ENCODE results near the gene CALD1.

The CALD1 gene

DNA sequence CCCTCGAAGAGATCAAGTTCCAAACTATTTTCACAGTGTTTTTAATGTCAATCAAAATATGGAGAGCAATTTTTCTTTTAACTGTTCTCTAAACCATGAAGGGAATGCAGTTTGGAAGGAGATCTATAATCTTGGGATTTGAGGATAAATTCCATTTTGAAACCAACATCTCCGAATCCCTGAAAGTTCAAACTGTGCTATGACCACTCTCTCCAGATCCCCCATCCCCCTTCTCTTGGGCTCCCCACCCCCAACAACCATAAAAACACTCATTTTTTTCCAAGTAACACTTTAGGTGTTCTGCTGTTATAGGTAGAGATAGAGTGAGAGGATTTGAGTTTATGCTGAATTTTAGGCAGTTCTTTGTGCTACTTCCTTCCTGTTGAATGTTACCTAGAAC lies 1.7 kb downstream of the CALD1 start:
- no peak for DNase-seq
- in situ Hi-C loops (cut with HindIII; ENCODE audit: low pct_ligation_motif_present, low pct_unique_long_range_greater_than_20kb, low sequenced_read_pairs): no loop called here

DNA sequence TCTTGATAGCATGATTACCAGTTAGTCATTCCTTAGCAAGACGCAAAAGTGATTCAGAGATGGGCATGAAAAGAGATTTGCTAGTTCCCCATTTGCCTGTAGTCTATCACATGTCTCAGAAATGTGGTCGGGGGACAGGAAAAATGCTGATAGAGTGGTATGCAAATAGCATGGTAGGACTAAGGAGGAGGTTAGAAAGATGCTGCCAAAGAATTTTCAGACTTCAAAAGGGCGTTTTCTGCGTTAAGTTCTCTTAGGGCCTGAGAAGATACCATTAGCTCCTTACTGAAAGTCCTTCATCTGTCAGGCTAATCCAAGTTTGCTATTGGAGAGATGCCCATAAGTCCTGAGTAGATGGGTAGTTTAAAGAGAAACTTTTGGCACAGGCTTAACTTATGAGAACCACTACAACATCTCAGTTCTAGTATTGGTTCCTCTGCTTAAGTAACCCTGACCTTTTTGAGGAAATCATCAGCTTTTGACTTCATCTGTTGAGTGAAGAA lies 2.7 kb downstream of the CALD1 start:
- DNase-seq: no peak
- in situ Hi-C loops (cut with HindIII; ENCODE audit: low pct_ligation_motif_present, low pct_unique_long_range_greater_than_20kb, low sequenced_read_pairs): no loop called here

DNA sequence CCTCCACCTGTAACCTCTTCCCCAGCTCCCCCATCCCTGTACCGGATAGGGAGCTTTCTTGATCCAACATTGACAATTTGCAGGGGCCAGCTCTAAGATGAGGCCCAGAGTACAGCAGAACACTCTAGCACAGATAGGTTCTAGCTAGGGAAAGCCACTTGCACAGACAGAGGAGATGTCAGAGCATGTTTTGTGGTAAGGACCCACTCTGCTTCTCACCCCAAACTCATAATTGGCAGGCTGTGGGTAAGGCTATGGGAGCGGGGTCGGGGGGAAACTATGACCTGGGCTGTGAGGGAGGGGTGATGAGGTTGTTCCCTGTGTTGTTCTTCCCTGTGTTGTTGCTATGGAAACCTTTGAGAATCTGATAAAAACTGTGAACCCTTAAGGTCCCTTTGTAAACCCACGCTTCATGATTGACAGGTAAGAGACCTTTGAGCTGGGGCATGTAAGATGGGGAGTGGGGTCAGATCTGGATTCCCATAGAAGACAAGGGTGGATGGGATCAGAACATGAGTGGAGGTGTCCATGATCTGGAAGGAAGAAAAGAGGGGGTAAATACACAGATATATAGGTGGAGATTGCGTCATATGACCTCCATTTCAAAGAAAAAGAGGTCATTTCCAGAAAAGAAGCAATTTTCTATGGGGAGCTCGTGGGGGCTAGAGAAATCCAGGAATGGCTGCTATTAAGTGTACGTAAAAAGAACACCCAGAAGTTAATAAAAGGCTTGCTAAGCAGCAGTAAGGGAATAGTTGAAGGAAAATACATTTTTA lies 4.0 kb downstream of the CALD1 start:
- in situ Hi-C loops (cut with HindIII; ENCODE audit: low pct_ligation_motif_present, low pct_unique_long_range_greater_than_20kb, low sequenced_read_pairs): no loop called here
- DNase-seq: no peak

DNA sequence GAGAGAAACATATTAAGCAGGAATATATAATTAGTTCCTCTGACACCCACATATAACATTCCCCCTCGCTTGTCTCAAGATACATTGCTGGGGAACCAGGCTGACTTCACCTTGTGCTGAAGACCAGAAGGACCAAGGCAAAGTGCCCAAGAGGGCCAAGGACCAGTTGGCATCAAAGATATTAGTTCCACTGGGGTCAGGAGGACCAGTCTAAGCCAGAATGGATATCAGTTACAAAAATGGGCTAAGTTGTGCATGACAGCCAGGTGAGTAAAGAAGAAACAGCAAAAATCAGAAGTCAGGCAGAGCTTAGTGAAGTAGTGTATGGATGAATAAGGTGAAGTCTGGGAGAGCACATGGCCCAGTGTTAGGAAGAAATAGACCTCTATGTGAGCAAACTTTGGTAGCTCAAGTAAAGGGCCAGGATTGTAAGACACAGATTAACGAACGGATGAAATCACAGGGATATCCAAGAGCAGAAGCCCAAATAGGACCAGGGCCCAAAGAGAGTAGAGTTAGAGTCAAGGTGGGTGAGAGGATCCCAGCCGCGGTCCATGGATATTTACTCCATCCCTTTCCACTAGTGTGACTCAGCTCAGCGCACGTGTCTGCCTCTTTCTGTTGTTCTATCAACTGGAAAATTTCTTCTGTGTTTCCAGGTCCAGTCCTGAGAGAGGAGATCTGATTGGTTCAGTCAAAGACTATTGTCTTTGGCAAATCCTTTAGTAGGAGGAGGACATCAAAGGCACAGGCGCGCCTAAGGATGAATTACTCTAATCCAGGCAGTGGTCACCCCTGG lies 5.0 kb downstream of the CALD1 start:
- in situ Hi-C loops (cut with HindIII; ENCODE audit: low pct_ligation_motif_present, low pct_unique_long_range_greater_than_20kb, low sequenced_read_pairs): no loop called here
- DNase-seq: no peak

GRCh38 chr7:134785842-134786241 lies 6.4 kb downstream of the CALD1 start:
- in situ Hi-C loops (cut with HindIII; ENCODE audit: low pct_ligation_motif_present, low pct_unique_long_range_greater_than_20kb, low sequenced_read_pairs): no loop called here
- DNase-seq: no peak

DNA sequence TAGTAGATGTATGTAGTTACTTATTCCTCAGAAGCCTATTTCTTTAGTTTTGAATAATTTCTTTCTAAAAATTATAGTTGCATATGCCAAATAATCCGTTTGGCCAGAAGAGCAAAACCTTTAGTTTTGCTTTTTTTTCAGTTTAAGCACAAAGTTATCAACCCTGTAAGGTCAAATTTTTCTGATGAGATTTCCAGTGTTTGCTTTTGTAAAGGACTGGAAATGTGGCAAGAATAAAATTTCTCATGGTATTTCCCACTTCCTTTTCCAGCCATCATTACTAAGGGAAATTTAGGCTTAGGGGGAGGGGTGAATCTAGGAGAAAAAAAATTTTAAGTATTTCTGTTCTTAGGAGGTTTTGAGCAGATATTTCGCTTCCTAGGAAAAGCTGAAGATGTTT lies 7.6 kb downstream of the CALD1 start:
- DNase-seq: no peak
- in situ Hi-C loops (cut with HindIII; ENCODE audit: low pct_ligation_motif_present, low pct_unique_long_range_greater_than_20kb, low sequenced_read_pairs): no loop called here

DNA sequence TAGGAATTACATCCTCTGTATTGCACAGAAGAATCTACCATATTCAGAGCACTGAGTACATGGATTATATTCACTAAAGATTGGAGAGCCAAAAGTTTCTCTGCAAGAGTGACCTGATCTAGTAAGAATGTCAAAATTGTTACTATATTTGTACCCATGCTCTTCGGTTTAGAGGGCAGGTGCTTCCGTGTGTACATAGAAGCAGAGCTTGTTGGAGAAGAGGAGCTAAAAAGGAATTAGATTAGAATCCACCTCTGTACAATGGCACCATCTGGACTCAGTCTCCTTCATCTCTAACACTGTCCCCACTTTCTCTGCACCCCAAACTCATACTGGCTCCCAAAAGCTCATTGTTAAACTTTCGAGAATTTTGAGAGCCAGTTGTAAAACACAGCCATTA lies 8.3 kb downstream of the CALD1 start:
- no peak for DNase-seq
- in situ Hi-C loops (cut with HindIII; ENCODE audit: low pct_ligation_motif_present, low pct_unique_long_range_greater_than_20kb, low sequenced_read_pairs): no loop called here

- in situ Hi-C loops (cut with HindIII; ENCODE audit: low pct_ligation_motif_present, low pct_unique_long_range_greater_than_20kb, low sequenced_read_pairs): no loop called here
- no peak for DNase-seq
Measured at GRCh38 chr7:134788191-134788590, 8.8 kb downstream of the CALD1 start.

GRCh38 chr7:134789967-134790685 lies 10.7 kb downstream of the CALD1 start:
- in situ Hi-C loops (cut with HindIII; ENCODE audit: low pct_ligation_motif_present, low pct_unique_long_range_greater_than_20kb, low sequenced_read_pairs): no loop called here
- DNase-seq: no peak

GRCh38 chr7:134792968-134793367 lies 13.5 kb downstream of the CALD1 start:
- DNase-seq: no peak
- in situ Hi-C loops (cut with HindIII; ENCODE audit: low pct_ligation_motif_present, low pct_unique_long_range_greater_than_20kb, low sequenced_read_pairs): no loop called here

GRCh38 chr7:134795231-134795630 lies 15.8 kb downstream of the CALD1 start:
- in situ Hi-C loops (cut with HindIII; ENCODE audit: low pct_ligation_motif_present, low pct_unique_long_range_greater_than_20kb, low sequenced_read_pairs): no loop called here
- no peak for DNase-seq

DNA sequence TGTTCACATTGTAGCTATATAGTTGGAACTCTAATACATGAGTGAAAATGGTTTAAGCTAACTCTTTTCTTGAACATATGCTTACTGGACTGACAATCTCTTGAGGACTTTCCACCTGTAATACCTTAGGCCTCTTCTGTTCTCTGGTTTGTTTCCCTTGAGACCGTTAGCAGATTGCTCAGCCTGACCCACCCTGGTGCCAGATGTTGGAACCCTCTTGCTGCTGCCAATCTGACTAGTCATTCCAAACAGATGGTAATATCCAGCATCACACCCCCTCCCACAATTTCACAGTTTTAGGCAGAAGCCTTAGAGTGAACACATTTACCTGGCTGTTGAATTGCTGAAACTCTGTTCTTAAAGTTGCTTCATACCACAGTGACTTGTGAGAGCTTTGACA lies 18.7 kb downstream of the CALD1 start:
- DNase-seq: no peak
- in situ Hi-C loops (cut with HindIII; ENCODE audit: low pct_ligation_motif_present, low pct_unique_long_range_greater_than_20kb, low sequenced_read_pairs): no loop called here

- no peak for DNase-seq
- in situ Hi-C loops (cut with HindIII; ENCODE audit: low pct_ligation_motif_present, low pct_unique_long_range_greater_than_20kb, low sequenced_read_pairs): no loop called here
Measured at GRCh38 chr7:134799377-134799776, 19.9 kb downstream of the CALD1 start.

GRCh38 chr7:134802762-134803161 lies 23.3 kb downstream of the CALD1 start:
- in situ Hi-C loops (cut with HindIII; ENCODE audit: low pct_ligation_motif_present, low pct_unique_long_range_greater_than_20kb, low sequenced_read_pairs): no loop called here
- DNase-seq: no peak

- in situ Hi-C loops (cut with HindIII; ENCODE audit: low pct_ligation_motif_present, low pct_unique_long_range_greater_than_20kb, low sequenced_read_pairs): no loop called here
- DNase-seq: no peak
Measured at GRCh38 chr7:134804351-134804750, 24.9 kb downstream of the CALD1 start.

- in situ Hi-C loops (cut with HindIII; ENCODE audit: low pct_ligation_motif_present, low pct_unique_long_range_greater_than_20kb, low sequenced_read_pairs): no loop called here
- DNase-seq: no peak
Measured at GRCh38 chr7:134804854-134805253, 25.4 kb downstream of the CALD1 start.

DNA sequence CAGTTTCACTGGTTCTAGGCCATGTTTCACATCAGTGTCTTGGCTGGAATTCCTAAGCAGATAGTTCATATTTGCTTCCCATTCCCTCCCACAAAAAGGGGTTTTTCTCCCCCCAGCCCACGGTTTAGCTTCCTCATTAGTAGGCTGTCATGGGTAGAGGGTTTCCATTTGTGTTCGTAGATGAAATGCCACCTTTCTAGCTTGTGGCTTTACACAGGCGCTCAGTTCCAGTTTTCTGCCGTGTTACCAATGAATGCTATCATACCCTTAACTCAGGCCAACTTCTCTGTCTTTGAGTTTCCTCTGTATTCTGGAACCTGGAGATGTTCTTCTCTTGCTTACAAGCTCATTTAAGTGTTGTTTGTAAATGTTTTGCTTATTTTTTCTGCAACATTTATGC lies 26.8 kb downstream of the CALD1 start:
- DNase-seq: no peak
- in situ Hi-C loops (cut with HindIII; ENCODE audit: low pct_ligation_motif_present, low pct_unique_long_range_greater_than_20kb, low sequenced_read_pairs): no loop called here

- DNase-seq: no peak
Measured at GRCh38 chr7:134809616-134810015, 30.2 kb downstream of the CALD1 start.

GRCh38 chr7:134811765-134812164 lies 32.3 kb downstream of the CALD1 start:
- in situ Hi-C loops (cut with HindIII; ENCODE audit: low pct_ligation_motif_present, low pct_unique_long_range_greater_than_20kb, low sequenced_read_pairs): no loop called here
- DNase-seq: no peak

More at GRCh38 chr7:134809616-134810015, 30.2 kb downstream of the CALD1 start:
- in situ Hi-C loops (cut with HindIII; ENCODE audit: low pct_ligation_motif_present, low pct_unique_long_range_greater_than_20kb, low sequenced_read_pairs): no loop called here
